ENCODE data around the gene HCN1. TPM values are rescaled to one million over a fixed set of nuclear protein-coding genes. Genes with fewer than 3 reads are reported as not detected.

The HCN1 gene
- total RNA-seq (2021; fragmentation: NEBNext Ultra II Directional; extraction: Animal tissue kit (Norgen Biotek cat#: 25700)) (6.7 and 7.6 TPM in 2 replicates), polyA plus RNA-seq (2011; rRNA removed) (1.1 and 1.2 TPM in 2 replicates), polyA minus RNA-seq (2011; rRNA and poly(A)+ RNA removed) (3.5 and 5.1 TPM in 2 replicates)
- polyA plus RNA-seq (2011; cell fraction: cytosol; rRNA removed) = 0.79 TPM
- 1.6 TPM for polyA plus RNA-seq (2011; cell fraction: nucleus; rRNA removed)
- 1.3 to 2.1 TPM (median 1.9 TPM) in 4 replicates for polyA plus RNA-seq (2012, experiment 1 of 2)
- polyA plus RNA-seq (2012, experiment 2 of 2) = 0.63 TPM
- polyA plus RNA-seq (2013, experiment 1 of 2) = 2.9 TPM
- 3.2 TPM for polyA plus RNA-seq (2013, experiment 2 of 2)
- 1.3 TPM for polyA minus RNA-seq (2011; cell fraction: cytosol; rRNA and poly(A)+ RNA removed)
- 18.0 TPM for polyA minus RNA-seq (2011; cell fraction: nucleus; rRNA and poly(A)+ RNA removed)
- long read RNA-seq, experiment 1, full-length matches to known transcripts = 3 of 6 reads
- long read RNA-seq, experiment 1, partial matches to known transcripts = 1 of 6 reads
- long read RNA-seq, experiment 1, other reads (novel, unspliced or antisense) = 2 of 6 reads
- long read RNA-seq, experiment 2, full-length matches to known transcripts = 1 of 2 reads
- long read RNA-seq, experiment 2, partial matches to known transcripts = 0 of 2 reads
- long read RNA-seq, experiment 2, other reads (novel, unspliced or antisense) = 1 of 2 reads

DNA sequence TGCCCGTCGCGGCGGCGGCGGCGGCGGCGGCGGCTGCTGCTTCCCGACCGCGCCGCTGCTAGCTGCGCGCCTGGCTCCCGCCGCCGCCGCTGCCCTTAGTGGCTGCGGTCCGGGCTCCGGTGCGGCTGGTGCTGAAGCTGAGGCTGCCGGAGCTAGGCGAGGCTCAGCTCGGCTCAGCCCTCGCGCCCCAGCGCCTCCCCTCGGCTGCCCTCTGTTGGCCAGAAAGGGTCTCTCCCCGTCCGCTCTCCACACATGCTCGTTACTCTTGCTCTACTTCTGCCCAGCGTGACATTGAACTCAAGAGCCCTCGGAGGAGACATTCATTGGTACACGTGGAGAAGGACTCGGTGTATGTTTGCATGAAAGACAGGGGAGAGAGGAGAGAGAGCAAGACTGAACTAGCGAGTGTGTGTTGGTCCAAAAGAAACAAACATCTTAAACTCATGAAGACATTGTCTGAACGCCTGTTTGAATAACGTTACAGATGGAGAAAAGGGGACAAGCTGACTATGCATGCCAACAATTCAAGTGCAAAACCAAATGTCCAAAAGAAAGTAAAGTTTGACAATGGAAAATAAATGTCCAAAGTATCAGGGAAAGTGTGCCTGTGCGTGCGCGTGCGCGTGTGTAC is at the start of gene HCN1:
Gene HCN1, minus strand, starts transcription at position 175 of the 631 bp plus-strand sequence.
- H3K79me1 ChIP-seq (ENCODE audit: low read depth, low read length) = no peaks in the 10 kb centered on the region
- H3K23ac ChIP-seq (ENCODE audit: insufficient read length) = no peak within 1 kb of the TSS
- H2BK5ac ChIP-seq (ENCODE audit: low read depth, low read length) = no peak within 1 kb of the TSS
- peaks cover 0 to 6% of the 10 kb centered on the region in 2 experiments; a peak in 1 of 4 replicates for H3K79me2 ChIP-seq (ENCODE audit: control insufficient read depth in 1 of 2, insufficient read depth in 2 of 2, low read length in 2 of 2)
- CTCF ChIA-PET (ENCODE audit: partially characterized antibody) = interaction anchor here (0.6 to 2.5 kb wide), 26 partner anchors 9 to 834 kb away, joined by 3 to 9 read pairs (median 4); no protein-coding TSS in a partner anchor
- H3K14ac ChIP-seq (ENCODE audit: insufficient read length) = no peak within 1 kb of the TSS
- peaks cover 0 to 6% (median 4%) of the 10 kb centered on the region in 4 experiments; a peak in 5 of 7 replicates for H3K27me3 ChIP-seq (replicated peaks in 1 of 4; ENCODE audit: control insufficient read depth in 3 of 4, extremely low read depth in 1 of 4, insufficient read depth in 3 of 4, low read length in 3 of 4)
- no peak within 1 kb of the TSS for H3K56ac ChIP-seq (replicated peaks; ENCODE audit: insufficient read length, low read depth, low read length)
- no peak for FAIRE-seq
- no peak within 1 kb of the TSS for H3K27ac ChIP-seq (ENCODE audit: low read depth, low read length)
- H2BK120ac ChIP-seq (replicated peaks; ENCODE audit: low read depth, low read length) = no peak within 1 kb of the TSS
- H4K91ac ChIP-seq (replicated peaks; ENCODE audit: insufficient read length, low read length) = no peak within 1 kb of the TSS
- peaks cover 7% of the 10 kb centered on the region; the same call in 1 of the 2 replicates for H3K23me2 ChIP-seq (ENCODE audit: low read depth, low read length)
- 0 out of 2 replicates have a peak within 1 kb of the TSS, but pooled peaks have one; percentile 1 for H2BK12ac ChIP-seq (ENCODE audit: low read depth, low read length)
- DNase-seq (ENCODE audit: low read depth in 1 of 2, low spot score in 2 of 2) = peak; percentile 75 to 93
- H4K20me1 ChIP-seq (replicated peaks in 1 of 2; ENCODE audit: control insufficient read depth in 1 of 2, insufficient read depth in 2 of 2, low read length in 2 of 2) = no peaks in the 10 kb centered on the region
- H3K4me3 ChIP-seq (ENCODE audit: extremely low read depth in 1 of 4, insufficient read depth in 2 of 4, low read depth in 3 of 4, low read length in 4 of 4) = peak within 1 kb of the TSS; percentile 47 to 76 (median 60)
- no peak within 1 kb of the TSS for H2AK5ac ChIP-seq (ENCODE audit: low read depth, low read length)
- no peak within 1 kb of the TSS for H2BK20ac ChIP-seq (ENCODE audit: low read length)
- peaks cover 2 to 7% (median 4%) of the 10 kb centered on the region in 4 experiments; a peak in 5 of 7 replicates for H3K4me1 ChIP-seq (replicated peaks in 1 of 4; ENCODE audit: control insufficient read depth in 3 of 4, insufficient read depth in 4 of 4, low read length in 3 of 4)
- no peak within 1 kb of the TSS for H3K4ac ChIP-seq (replicated peaks; ENCODE audit: insufficient read length, low read depth, low read length)
- H2BK15ac ChIP-seq (ENCODE audit: low read length) = no peak within 1 kb of the TSS
- no peak within 1 kb of the TSS for H3K18ac ChIP-seq (ENCODE audit: extremely low read depth, low read length)
- H4K8ac ChIP-seq (ENCODE audit: extremely low read depth, insufficient read depth, low read length) = no peak within 1 kb of the TSS
- H2AFZ ChIP-seq (ENCODE audit: low read length) = peak within 1 kb of the TSS; percentile 98; the same call in 1 of the 2 replicates
- H3K36me3 ChIP-seq (ENCODE audit: control insufficient read depth in 2 of 4, insufficient read depth in 4 of 4, low read length in 3 of 4) = no peaks in the 10 kb centered on the region
- H3K9me3 ChIP-seq (ENCODE audit: insufficient read depth in 2 of 2, low read depth in 1 of 2, low read length in 1 of 2) = no peaks in the 10 kb centered on the region
- H3K4me2 ChIP-seq (ENCODE audit: insufficient read depth in 1 of 2, low read depth in 2 of 2, low read length in 2 of 2) = peak within 1 kb of the TSS; percentile 86 to 94
- peak within 1 kb of the TSS in 2 of 4 experiments; percentile 55 to 64; a peak in 4 of 7 replicates for H3K9ac ChIP-seq (replicated peaks in 1 of 4; ENCODE audit: extremely low read depth in 1 of 4, low read depth in 3 of 4, low read length in 3 of 4)
- 30% methylated on average over 22 of the region's 46 CpGs; no CpG with 5 or more reads in 1 of the 2 experiments for WGBS, 2 experiments (ENCODE audit: extremely low coverage in 1 of 2, insufficient coverage in 1 of 2, insufficient read length in 1 of 2, insufficient replicate concordance in 2 of 2, low coverage in 1 of 2, low lambda C conversion rate in 2 of 2, missing lambda C conversion rate in 1 of 2)
- H4K5ac ChIP-seq (ENCODE audit: insufficient read length, low read depth, low read length) = no peak within 1 kb of the TSS
- POLR2A ChIA-PET (ENCODE audit: partially characterized antibody) = no interaction called here
- no peak for TF ChIP-seq POLR2A (IDR thresholded peaks at IDR 0.05; ENCODE audit: control extremely low read depth in 1 of 2, low read depth in 2 of 2, low read length in 2 of 2)
- peak; percentile 73; the same call in 1 of the 2 replicates for TF ChIP-seq TBP (IDR thresholded peaks at IDR 0.05; ENCODE audit: low read depth, low read length)
- TF ChIP-seq, protein P1, sequence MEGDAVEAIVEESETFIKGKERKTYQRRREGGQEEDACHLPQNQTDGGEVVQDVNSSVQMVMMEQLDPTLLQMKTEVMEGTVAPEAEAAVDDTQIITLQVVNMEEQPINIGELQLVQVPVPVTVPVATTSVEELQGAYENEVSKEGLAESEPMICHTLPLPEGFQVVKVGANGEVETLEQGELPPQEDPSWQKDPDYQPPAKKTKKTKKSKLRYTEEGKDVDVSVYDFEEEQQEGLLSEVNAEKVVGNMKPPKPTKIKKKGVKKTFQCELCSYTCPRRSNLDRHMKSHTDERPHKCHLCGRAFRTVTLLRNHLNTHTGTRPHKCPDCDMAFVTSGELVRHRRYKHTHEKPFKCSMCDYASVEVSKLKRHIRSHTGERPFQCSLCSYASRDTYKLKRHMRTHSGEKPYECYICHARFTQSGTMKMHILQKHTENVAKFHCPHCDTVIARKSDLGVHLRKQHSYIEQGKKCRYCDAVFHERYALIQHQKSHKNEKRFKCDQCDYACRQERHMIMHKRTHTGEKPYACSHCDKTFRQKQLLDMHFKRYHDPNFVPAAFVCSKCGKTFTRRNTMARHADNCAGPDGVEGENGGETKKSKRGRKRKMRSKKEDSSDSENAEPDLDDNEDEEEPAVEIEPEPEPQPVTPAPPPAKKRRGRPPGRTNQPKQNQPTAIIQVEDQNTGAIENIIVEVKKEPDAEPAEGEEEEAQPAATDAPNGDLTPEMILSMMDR (IDR thresholded peaks at IDR 0.05; ENCODE audit: control extremely low read depth in 1 of 3, insufficient read depth in 1 of 3, low read depth in 1 of 3, low read length in 3 of 3) = peak; percentile 74 to 91 (median 85)
- peak in 1 of 2 experiments; percentile 38; a peak in 1 of 4 replicates for TF ChIP-seq SIN3A (conservative IDR thresholded peaks at IDR 0.05 in 1 of 2, IDR thresholded peaks at IDR 0.05 in 1 of 2; ENCODE audit: low read depth in 1 of 2, low read length in 2 of 2)
- no peak for TF ChIP-seq TAF7 (optimal IDR thresholded peaks at IDR 0.05; ENCODE audit: borderline replicate concordance, low read depth, low read length)
- TF ChIP-seq, protein P2, sequence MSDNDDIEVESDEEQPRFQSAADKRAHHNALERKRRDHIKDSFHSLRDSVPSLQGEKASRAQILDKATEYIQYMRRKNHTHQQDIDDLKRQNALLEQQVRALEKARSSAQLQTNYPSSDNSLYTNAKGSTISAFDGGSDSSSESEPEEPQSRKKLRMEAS (IDR thresholded peaks at IDR 0.05) = peak; percentile 85

All from H1 (cell line).